IPS DF 6.9 (cell line): ENCODE results near the gene ANTXR1.

Experiments used
- DNase-seq: peaks from one replicate; pipeline ENCODE4 v3.0.0-alpha.2; 2013; ENCODE audit warnings: low read depth, low spot score
- H3K27ac ChIP-seq: one replicate; pipeline ENCODE4 v1.5.1; 2013; ENCODE audit warnings: low read length, control low read depth
- H3K27me3 ChIP-seq: 2 replicates; pipeline ENCODE4 v1.6.1; 2013; ENCODE audit warnings: mild to moderate bottlenecking, low read length; ENCODE audit not compliant: control insufficient read depth, insufficient read depth
- H3K36me3 ChIP-seq: 2 replicates; pipeline ENCODE4 v1.6.1; 2013; ENCODE audit warnings: low read length; ENCODE audit not compliant: control insufficient read depth, insufficient read depth
- H3K4me1 ChIP-seq: 2 replicates; pipeline ENCODE4 v1.6.1; 2013; ENCODE audit warnings: low read length; ENCODE audit not compliant: control insufficient read depth, insufficient read depth
- H3K4me3 ChIP-seq: 2 replicates; pipeline ENCODE4 v1.5.1; 2013; ENCODE audit warnings: mild to moderate bottlenecking, low read length
- H3K9me3 ChIP-seq: 2 replicates; pipeline ENCODE4 v1.6.1; 2013; ENCODE audit warnings: low read length, inconsistent platforms; ENCODE audit not compliant: control insufficient read depth, insufficient read depth
- WGBS: extraction: QIAGEN DNeasy Blood & Tissue Kit; methylation state at CpG from one replicate; pipeline ENCODE4 v1.1.7; 2013; ENCODE audit warnings: mixed read lengths, missing lambda C conversion rate; ENCODE audit not compliant: insufficient read length, insufficient coverage; 5-methylcytosine and 5-hydroxymethylcytosine counted together

The ANTXR1 gene

DNA sequence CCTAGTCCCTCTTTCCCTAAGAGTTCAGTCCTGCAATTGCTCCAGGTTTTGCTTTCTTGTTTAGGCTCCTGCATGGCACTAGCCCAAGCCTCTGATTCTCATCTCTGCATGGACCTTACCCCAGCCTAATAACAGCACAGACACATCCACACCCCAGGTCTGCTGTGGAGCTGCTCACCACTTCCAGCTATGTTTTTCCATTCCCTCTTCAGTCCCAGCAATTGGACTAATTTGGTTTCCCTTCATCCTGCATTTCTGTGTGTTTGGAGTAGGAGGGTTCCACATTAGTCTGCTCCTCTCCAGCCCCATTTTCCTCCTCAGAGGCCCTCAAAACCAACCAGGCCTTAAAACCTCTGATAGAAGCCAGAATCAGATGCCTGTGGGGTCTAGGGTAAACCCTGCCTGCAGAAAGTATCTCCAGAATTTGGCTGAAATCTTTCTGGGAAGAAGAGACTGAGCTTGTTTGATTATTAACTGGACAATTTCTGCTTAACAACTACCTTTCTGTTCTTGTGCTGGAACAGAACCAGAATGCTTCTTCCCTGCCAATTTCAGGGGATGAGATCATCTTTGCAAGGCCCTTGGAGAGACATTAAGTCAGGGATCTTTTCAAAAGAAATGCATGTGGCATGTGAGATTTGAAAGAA is 278.1 kb downstream of the ANTXR1 start:
- no peak overlapping the region for H3K27ac ChIP-seq
- DNase-seq, result no peak

DNA sequence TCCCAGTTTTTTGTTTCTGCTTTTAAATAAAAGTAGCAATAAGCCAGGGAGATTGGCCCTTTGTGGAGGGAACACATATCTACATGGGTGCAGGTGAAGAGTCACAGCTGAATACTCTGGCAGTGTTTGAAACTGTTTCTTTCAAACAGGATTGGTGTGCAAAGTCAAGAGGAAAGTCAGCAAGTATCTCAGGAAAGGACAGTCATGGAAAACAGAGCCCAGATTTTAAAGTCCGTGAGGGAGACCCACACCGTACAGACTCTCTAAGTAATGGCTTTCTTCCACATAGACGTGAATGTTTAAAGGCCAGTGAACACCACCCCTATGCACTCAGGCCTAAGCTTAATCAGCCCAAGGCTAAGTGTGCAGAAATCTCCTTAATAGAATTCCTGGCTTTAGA is 278.7 kb downstream of the ANTXR1 start:
- Histone ChIP-seq H3K4me3 (no peak overlapping the region), H3K4me1 (no peaks in the 10 kb centered on the region), H3K36me3 (no peaks in the 10 kb centered on the region), H3K27me3 (no peaks in the 10 kb centered on the region; the same call in 1 of the 2 replicates), H3K27ac (no peak overlapping the region), H3K9me3 (no peaks in the 10 kb centered on the region)
- WGBS, result no CpG with 5 or more reads among the region's 3 CpGs
- DNase-seq, result no peak

More for the DNA sequence above, 278.1 kb downstream of the ANTXR1 start:
- H3K27me3 ChIP-seq, result no peaks in the 10 kb centered on the region; the same call in 1 of the 2 replicates
- no peaks in the 10 kb centered on the region for H3K9me3 ChIP-seq
- H3K36me3 ChIP-seq, result no peaks in the 10 kb centered on the region
- no peak overlapping the region for H3K4me3 ChIP-seq
- no peaks in the 10 kb centered on the region for H3K4me1 ChIP-seq

DNA sequence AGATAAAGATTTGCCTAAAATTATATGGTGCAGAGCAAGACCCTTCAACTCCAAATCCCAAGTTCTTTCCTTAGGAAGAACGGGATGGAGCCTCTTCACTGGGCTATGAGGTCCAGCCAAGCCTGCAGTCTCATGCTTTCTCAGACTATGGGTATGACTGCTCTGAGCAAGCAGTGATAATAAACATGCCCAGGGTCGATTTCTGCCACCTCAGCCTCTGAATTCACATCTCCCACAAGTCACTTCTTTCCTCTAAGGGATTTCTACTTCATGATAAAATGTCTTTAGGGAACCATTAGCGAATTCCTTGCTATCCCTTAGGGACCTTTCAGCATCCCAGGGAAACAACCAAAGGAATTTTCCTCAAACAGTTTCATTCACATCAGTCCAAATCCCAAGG is 279.3 kb downstream of the ANTXR1 start:
- Histone ChIP-seq H3K4me1 (no peaks in the 10 kb centered on the region), H3K36me3 (no peaks in the 10 kb centered on the region), H3K4me3 (no peak overlapping the region), H3K27me3 (no peaks in the 10 kb centered on the region; the same call in 1 of the 2 replicates), H3K27ac (no peak overlapping the region), H3K9me3 (no peaks in the 10 kb centered on the region)
- no CpG with 5 or more reads among the region's 3 CpGs for WGBS
- no peak for DNase-seq

DNA sequence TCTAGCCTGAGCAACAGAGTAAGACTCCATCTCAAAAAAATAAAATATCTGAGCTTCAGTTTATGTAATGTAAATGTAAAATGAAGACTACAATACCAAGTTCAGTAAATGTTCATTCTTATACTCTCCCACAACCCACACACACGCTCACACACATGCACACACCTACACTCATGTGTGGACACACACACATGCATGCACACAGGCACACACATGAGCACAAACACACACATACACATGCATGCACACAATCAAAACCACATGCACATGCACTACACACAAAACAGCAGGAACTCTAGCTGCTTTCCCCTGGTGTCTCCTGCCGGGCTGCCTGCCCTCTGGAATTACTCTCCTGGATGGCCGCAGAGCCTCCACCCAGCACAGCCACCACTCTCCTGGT is 283.4 kb downstream of the ANTXR1 start:
- no peaks in the 10 kb centered on the region for H3K4me1 ChIP-seq
- no CpG with 5 or more reads among the region's 3 CpGs for WGBS
- H3K27ac ChIP-seq, result no peak overlapping the region
- no peaks in the 10 kb centered on the region for H3K9me3 ChIP-seq
- H3K27me3 ChIP-seq, result no peaks in the 10 kb centered on the region
- no peaks in the 10 kb centered on the region for H3K36me3 ChIP-seq
- no peak for DNase-seq
- H3K4me3 ChIP-seq, result no peak overlapping the region

DNA sequence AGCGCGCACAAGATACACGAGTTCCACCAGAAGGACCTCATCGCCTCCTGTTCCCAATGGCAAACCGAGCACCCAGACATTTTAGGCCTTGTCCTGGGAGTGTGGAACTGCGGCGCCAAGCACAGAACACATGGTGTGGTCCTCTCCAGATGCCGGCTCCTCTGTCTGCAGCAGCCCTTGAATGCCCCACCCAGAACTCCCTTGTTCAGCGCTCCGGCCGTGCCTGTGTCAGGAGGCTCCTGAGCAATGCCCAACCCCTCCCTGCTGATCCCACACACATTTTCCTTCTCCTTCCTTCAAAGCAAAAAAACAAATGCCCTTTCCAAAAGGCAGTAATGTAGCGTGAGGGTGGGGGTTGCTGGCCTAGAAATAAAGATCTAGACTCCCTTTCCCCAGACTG is 284.2 kb downstream of the ANTXR1 start:
- no CpG with 5 or more reads among the region's 12 CpGs for WGBS
- H3K36me3 ChIP-seq, result no peaks in the 10 kb centered on the region
- H3K27me3 ChIP-seq, result no peaks in the 10 kb centered on the region
- DNase-seq, result no peak
- H3K9me3 ChIP-seq, result no peaks in the 10 kb centered on the region
- H3K27ac ChIP-seq, result no peak overlapping the region
- H3K4me1 ChIP-seq, result no peaks in the 10 kb centered on the region
- H3K4me3 ChIP-seq, result no peak overlapping the region

DNA sequence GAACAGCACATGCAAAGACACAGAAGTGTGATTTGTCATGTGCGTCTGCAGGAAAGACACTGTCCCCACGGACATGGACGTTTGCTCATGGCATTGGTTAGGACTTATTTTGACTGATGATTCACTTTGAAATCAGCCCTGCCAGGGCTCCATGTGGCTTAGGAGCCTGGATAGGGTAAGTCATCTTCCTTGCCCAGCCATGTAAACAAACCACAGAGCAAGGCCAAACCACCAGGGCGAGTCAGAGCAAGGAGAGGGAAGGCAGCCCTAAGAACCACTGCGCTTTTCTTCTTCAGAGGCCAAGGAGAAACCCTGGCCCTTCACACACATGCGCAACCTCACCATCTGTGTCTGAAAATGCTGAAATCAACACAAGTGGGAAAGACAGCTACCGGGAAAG is 285.3 kb downstream of the ANTXR1 start:
- H3K27ac ChIP-seq, result no peak overlapping the region
- WGBS, result no CpG with 5 or more reads among the region's 7 CpGs

DNA sequence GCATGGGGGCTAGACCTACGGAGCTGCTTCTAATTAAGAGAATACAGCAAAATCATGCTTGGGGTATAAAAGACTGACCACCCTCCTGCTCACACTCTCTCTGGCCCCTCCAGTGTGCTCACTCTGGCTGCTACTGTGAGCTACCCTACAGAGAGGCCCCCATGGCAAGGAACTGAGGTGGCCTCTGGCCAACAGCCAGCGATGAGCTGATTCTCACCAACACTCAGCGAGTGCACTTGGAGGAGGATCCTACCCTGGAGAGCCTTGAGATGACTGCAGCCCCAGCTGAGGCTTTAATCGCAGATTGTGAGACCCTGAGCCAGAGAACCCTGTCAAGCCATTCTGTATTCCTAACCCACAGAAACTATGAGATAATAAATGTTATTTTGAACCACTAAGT is 285.9 kb downstream of the ANTXR1 start:
- Histone ChIP-seq H3K4me1 (no peaks in the 10 kb centered on the region), H3K4me3 (no peak overlapping the region), H3K9me3 (no peaks in the 10 kb centered on the region), H3K27ac (no peak overlapping the region), H3K36me3 (no peaks in the 10 kb centered on the region), H3K27me3 (no peaks in the 10 kb centered on the region)
- DNase-seq, result no peak
- no CpG with 5 or more reads among the region's 4 CpGs for WGBS

More for the DNA sequence above, 285.3 kb downstream of the ANTXR1 start:
- no peaks in the 10 kb centered on the region for H3K27me3 ChIP-seq
- H3K9me3 ChIP-seq, result no peaks in the 10 kb centered on the region
- H3K4me3 ChIP-seq, result no peak overlapping the region
- no peaks in the 10 kb centered on the region for H3K4me1 ChIP-seq
- H3K36me3 ChIP-seq, result no peaks in the 10 kb centered on the region
- no peak for DNase-seq
